Adipose tissue (tissue), 3 donors: Measurements from ENCODE around the gene TMEM235. TPM values are rescaled to one million over a fixed set of nuclear protein-coding genes. Genes with fewer than 3 reads are reported as not detected.
"Not testable (repeated sequence)": the region's sequence is repeated elsewhere in the genome, so short reads cannot be mapped to it uniquely, and the experiment has no call there.

Experiments used
- H3K27ac ChIP-seq: one replicate; pipeline ENCODE4 v1.5.1; 2013; ENCODE audit warnings: low read depth, low read length
- WGBS, 3 donors: extraction: QIAGEN DNeasy Blood & Tissue Kit; methylation state at CpG; one replicate each; pipeline ENCODE4 v1.1.7; 2013; 5-methylcytosine and 5-hydroxymethylcytosine counted together
- polyA plus RNA-seq, 3 donors: library from polyadenylated mRNA; stranded (reverse); fragments of 200-250 nt; gene quantifications; one replicate each; pipeline ENCODE4 v1.2.3, GENCODE V29; 2013
- donor health status: healthy with polysubstance abuse.
- donor health status: Bipolar disorder and iron deficiency.
- donor health status: healthy.

The TMEM235 gene
- polyA plus RNA-seq, 3 donors, result 0.06 TPM; not detected in 2

DNA sequence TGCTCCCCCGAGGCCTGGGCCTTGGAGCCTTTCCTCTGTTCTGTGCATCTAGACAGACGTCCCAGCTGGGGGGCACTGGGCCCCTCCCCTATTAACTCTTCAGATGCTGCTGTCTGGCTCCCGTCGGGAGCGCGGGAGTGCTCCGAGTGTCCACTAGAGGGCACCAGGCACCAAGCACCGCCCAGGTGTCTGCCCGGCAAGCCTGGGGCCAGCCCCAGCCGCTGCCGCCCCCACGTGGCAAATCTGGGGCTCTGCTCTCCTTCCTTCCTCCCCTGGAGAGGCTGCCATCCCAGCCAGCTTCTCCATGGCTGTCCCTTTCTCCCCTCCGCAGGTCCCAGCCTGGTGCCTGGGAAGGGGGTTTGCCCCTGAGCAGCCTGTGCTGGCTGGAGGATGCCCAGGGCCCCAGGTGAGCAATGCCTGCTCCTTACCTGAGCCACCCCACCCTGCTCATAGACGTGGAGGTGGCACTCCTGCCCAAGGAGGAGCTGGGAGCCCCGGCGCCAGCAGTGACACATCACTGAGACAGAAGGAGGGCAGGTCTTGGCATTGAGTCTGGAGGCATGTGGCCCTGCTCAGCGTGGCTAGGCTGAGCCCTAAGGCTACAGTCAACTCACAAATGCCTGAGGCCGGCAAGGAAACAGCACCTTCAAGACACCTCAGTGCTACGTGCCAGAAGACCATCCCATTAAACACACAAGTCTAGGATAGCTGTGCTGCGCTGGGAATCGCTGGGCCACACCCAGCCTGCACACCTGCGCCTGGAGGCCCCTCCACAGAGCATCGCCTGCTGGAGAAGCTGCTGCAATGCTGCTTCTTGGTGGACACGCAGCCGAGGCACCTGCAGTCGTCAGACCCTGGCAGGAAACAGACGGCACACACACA, 19.7 kb downstream of the TMEM235 start:
- 16 to 27% (median 24%) methylated on average over 27 of the region's 27 CpGs for WGBS, 3 donors
- H3K27ac ChIP-seq, result no peak overlapping the region

DNA sequence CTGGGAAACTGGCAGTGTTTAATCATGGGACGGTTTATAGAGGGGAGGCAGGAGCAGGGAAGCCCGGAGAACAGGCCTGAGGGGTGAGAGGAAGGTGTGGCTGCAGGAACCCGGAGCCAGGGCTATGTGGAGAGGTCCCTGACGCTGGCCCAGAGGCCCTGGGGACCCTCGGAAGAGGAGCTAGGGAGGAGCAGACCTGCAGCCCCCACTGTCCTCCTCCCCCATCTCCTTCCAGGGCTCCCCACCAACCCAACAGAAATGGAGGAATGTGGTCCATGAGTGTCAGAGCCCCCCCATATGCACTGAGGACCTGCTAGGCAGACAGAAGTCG, 20.3 kb downstream of the TMEM235 start:
- WGBS, 3 donors, result 48 to 62% (median 49%) methylated on average over 6 of the region's 6 CpGs
- no peak overlapping the region for H3K27ac ChIP-seq

DNA sequence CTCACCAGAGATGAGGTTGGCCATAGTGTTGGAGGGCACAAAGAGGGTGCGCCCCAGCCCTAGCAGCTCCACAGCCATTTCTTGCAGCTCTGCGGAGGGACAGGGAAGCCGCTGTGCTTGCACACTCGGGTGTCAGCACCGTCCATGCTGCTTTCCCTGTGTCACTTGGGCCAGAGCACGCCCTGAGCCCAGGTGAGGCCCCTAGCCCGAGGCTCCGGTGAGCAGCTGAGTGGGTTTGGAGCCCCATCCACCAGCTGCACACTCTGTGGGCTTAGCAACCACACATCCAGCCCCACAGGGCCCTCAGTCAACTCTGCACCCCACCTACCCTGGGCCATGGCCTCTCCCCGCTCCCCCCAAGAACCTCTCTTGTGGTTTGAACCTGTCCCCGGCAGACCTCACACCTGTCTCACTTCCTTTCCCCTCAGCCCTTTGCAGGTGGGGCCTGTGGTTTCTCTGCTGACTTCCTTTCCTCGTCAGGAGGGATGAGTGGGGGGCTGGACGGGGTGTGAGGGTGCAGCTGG, 20.7 kb downstream of the TMEM235 start:
- 67 to 69% (median 68%) methylated on average over 11 to 12 of the region's 12 CpGs for WGBS, 3 donors
- no peak overlapping the region for H3K27ac ChIP-seq

DNA sequence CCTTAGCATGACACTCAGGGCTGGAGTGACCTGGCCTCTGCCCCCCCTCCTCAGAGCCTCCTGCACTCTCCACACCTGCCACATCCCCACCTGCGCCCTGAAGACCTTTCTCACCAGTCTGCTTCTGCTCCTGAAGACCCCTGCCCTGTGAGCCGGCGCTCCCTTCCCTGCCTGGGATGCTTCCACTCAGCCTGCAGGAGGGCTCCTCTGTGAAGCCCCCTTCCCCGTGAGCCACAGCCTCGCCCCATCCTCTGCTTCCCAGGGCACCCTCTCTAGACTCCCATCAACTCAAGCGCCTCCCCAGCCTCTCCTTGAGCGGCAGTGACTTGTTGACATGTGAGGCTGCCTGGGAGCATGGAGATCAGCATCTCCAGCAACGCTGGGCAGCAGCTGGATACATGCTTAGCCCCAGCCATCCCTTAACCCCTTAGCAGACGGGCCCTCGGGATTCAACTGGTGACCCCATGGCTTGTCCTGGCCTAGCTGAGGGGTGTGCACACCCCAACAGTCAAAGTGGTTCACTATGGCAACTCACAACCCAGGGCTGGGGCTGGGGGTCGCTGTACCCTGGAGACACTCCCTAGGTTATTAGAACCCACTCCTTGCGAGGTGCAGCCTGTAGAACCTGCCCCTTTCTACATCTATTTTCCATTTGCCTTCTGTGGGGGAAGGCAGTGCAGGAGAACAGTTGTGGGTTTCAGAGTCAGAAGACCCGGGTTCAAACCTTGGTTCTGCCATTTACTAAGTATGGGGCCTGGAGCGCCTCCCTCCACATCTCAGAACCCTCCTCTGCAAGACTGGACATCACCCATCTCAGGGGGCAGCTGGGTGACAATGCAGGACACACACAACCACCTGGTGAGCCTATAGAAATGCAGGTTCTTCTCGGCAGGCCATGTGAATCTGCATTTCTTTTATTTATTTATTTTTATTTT, 21.5 kb downstream of the TMEM235 start:
- 71 to 84% (median 81%) methylated on average over 15 of the region's 15 CpGs for WGBS, 3 donors

DNA sequence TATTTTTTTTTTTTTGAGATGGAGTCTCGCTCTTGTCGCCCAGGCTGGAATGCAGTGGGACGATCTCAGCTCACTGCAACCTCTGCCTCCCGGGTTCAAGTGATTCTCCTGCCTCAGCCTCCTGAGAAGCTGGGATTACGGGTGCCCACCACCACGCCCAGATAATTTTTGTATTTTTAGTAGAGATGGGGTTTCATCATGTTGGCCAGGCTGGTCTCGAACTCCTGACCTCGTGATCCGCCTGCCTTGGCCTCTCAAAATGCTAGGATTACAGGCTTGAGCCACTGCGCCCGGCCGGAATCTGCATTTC, 22.2 kb downstream of the TMEM235 start:
- WGBS, 3 donors, result 82 to 87% (median 82%) methylated on average over 11 to 12 of the region's 12 CpGs
- not testable (repeated sequence) for H3K27ac ChIP-seq

More for the DNA sequence above, 21.5 kb downstream of the TMEM235 start:
- no peak overlapping the region for H3K27ac ChIP-seq

DNA sequence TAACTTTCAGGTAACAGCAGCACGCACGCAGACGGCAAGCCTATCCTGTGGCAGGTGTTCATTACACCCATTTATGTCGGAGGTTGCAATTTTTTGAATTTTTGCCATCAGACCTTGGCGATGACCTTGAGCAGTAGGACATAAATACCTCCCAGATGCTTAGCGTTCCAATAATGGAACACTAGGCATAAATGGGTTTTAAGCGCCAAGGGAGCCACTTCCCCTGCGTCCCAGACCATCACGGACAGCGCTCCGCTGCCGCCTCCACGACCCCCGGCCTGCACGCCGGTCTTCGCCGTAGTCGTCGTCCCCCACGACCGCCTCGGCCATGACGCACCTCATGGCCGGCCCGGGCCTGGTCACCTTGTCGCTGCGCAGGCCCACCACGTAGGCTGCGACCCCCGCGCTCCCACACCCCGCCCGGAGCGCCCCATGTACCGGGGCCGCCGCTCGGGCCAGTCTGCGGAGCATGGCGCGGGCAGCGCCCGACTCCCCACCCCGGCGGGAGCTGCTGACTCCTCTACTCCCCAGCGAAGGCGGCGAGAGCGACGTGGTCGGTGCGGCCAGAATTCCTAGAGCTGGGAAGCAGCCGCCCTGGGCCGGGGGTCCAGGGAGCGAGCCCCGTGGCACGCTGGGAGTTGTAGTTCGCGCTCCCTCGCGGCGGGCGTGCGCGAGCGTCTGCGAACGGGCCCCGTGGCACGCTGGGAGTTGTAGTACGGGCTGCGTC, 22.7 kb downstream of the TMEM235 start:
- WGBS, 3 donors, result 1 to 3% (median 1%) methylated on average over 67 to 73 of the region's 73 CpGs
- H3K27ac ChIP-seq, result no peak overlapping the region

DNA sequence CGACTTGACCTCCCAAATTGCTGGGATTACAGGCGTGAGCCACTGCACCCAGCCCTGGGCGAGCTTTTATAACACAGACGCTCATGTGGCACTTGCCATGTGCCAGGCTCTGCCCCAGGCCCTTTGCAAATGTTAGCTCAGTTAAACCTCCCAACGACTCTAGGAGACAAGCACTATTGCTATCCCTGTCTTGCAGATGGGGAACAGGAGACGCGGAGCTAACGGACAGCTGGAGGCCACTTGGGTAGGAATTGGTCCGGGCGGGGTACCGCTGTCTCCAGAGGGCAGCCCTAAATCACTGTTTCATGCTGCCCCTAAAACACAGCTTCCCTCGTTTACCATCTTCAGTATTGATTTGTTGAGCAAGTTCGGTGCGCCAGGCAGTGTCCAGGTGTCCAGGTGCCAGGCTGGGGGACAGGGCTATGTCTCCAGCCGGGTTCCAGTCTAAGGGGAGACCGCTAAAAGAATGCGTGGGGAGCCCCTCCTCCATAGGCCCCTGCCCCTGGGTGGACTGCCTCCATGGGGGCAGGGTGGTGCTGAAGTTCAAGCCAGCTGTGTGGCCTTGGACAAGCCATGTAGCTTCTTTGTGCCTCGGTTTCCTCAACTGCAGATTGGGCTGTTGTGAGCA, 23.7 kb downstream of the TMEM235 start:
- 74 to 90% (median 88%) methylated on average over 18 of the region's 18 CpGs for WGBS, 3 donors
- H3K27ac ChIP-seq, result no peak overlapping the region

DNA sequence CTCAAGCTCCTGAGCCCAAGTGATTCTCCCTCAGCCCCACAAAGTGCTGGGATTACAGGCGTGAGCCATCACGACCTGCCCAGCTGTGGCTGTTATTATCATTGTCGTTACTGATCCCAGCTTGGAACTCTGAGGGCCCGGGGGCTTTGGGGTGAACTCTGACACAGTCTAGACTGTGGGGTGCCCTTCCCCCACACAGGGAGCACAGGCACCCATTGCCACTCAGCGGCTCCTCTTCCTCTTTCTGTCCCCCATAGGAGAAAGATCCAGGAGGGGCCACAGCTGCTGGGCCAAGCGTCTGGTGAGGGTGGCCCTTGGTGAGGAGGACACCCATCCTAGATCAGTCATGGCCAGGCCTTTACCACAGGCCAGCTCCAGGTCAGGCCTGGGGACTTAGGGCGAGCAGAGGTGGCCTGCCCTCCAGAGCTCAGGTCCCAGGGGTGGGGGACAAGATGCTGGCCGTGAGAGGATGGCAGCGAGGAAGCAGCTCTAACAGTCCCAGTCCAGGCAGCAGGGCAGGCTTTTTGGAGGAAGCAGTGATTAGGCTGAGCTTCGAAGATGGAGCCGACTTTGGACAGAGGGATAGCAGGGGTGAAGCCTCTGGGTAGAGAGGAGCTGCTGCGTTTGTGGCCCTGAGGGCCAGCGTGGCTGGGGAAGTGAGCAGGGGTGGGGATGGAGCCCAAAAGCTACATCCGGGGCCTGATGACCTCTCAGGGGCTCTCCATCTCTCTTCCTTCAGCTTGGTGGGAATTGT, 24.7 kb downstream of the TMEM235 start:
- 64 to 71% (median 66%) methylated on average over 14 of the region's 14 CpGs for WGBS, 3 donors
- no peak overlapping the region for H3K27ac ChIP-seq

DNA sequence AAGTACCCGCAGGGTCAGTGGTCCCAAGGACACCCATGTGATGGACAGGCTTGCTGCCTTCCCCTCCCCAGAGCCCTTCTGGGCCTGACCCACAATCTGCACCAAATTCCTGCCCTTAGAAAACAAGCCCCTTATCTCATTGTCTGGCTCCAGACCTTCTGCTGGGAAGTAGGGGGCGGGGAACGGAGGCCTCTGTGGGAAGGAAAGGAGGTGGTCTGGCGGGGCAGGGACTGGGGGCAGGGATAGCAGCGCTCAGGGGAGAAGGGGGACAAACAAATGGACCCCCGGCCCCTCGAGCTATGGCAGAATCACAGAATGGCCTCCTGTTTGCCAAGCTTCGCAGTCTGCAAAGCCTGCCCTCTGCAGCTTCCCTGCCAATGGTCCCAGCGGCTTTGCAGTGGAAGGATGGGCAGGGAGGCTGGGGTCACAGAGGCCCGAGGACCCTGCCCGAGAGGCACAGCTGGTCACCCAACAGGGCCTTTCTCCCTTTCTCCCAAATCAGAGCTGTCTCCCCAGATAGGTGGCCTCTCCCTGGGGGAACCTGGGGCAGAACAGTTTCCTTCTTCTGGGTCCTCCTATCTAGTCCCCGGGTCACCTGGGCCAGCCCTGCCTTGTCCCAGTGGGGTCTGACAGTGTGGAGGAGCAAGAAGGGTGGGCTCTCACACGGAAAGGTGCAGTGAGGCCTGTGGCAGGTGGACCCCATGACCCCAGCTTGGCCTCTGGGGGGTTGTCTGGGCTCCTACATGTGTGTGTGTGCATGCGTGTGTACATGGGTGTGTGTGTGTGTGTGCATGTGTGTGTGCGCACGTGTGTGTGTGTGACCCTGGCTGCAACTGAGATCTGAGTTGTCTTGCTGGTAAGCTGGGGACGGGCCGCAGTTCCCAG, 25.5 kb downstream of the TMEM235 start:
- 56 to 68% (median 66%) methylated on average over 16 to 18 of the region's 18 CpGs for WGBS, 3 donors
- H3K27ac ChIP-seq, result no peak overlapping the region

DNA sequence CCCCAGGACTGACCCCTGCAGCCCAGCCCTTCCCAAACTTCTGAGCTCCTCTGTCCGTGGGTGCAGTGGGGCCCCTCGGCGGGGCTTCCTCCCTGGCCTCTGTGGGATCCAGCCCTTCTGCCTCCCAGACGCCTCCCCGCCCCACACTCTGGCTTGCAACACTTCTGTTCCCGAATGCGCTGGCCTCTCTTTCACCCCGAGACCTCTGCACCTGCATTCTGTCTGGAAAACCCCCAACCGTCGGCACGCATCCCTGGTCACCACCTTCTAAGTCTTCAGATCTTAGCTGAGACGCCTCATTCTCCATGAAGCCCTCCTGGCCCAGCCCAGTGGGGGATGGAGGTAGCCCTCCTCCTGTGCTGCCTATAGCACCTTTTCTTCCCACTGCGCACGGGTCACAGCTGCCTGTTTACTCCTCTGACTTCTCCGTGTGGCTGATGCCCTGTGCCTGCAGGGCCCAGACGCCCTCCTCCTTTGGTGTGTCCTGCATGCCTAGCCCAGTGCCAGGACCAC, 26.4 kb downstream of the TMEM235 start:
- peak overlapping the region; percentile 51 for H3K27ac ChIP-seq

DNA sequence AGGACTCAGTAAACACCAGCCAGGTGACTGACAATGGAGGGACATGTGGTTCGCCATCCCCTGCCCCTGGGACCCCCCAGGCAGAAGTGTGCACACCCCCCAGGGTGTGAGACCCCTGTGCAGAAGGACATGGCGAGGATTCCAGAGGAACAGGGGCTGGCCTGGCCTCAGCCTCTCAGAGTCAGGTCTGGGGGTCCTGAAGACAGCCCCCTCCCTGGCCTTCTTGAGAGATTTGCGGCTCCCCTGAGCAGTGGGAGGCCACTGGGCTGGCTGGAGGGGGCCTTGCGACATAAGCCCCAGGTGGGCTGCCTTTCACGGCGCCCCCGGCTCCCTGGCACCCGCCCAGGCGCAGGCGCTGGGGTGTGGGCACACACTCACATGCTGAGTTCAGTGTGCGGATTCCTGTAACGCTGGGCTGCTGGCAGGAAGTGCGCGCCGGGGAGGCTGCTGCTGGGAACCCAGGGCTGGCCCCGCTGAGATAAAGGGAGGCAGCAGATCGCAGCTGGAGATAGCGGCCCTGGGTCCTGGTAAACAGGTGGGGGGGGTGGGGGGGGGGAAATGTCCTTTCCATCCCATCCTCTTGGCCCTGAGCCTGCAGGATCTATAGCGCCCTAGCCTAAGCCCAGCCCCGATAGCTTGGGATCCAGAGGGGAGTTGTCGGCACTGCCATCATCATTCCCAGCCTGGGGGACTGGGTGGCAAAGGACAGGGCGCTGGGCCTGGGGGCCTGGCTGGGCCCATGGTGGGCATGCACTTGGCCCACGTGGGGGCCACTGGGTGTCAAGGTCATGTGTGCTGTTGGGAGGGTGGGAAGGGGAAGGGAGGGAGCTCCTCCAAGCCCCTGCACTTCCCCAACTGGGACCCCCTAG, 27.1 kb downstream of the TMEM235 start:
- WGBS, 3 donors, result 18 to 26% (median 18%) methylated on average over 23 of the region's 23 CpGs
- peak overlapping the region; percentile 51 for H3K27ac ChIP-seq

More for the DNA sequence above, 26.4 kb downstream of the TMEM235 start:
- WGBS, 3 donors, result 27 to 51% (median 34%) methylated on average over 16 of the region's 16 CpGs

DNA sequence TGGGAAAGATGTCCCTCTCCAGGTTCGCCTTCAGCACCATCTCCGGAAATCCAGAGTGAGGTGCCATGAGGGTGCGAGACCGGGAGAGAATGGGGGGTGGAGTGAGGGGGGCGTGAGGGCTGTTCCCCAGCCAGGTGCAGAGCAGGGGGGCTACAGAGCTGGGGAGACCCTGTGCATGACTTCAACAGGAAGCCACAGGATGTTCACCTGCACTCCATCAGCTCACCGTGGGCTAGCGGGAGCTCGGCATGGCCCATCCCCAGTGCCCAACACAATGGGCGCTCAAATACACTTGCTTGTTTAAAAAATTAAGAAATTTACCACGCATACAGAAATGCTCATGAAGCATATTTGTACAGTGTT, 27.7 kb downstream of the TMEM235 start:
- H3K27ac ChIP-seq, result no peak overlapping the region
- WGBS, 3 donors, result 68 to 75% (median 70%) methylated on average over 10 of the region's 10 CpGs

DNA sequence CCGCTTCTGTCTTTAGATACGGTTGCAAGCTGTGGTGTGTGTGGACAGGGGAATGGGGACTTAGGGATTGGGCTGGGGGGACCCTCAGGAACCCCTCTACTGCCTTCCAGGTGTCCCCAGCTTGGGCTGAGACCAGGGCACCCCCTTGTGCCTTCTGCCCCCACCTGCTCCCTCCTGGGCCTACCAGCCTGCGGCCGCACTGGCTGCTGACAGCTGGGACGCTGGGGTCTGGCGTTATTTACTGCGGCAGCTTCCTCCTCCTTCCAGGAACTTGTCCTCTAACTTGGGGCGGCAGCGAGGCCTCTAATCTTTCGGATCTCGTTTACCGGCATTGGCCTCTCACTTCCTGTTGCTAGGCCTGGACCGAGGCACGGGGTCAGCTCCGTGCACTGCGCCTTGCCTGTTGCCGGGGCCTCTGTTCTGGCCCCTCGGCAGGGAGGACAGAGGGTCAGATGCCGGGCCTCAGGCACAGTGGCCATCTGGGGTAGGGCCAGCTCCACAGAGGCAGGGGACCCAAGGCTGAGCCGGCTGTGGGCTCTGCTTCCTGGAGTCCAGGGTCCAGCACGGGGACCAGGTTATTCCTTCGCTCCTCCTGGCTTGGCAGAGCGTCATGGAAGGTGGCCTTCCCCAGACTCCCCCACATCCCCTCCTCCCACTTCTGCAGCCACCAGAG, 31.8 kb downstream of the TMEM235 start:
- no peak overlapping the region for H3K27ac ChIP-seq
- 38 to 71% (median 43%) methylated on average over 22 to 23 of the region's 23 CpGs for WGBS, 3 donors

DNA sequence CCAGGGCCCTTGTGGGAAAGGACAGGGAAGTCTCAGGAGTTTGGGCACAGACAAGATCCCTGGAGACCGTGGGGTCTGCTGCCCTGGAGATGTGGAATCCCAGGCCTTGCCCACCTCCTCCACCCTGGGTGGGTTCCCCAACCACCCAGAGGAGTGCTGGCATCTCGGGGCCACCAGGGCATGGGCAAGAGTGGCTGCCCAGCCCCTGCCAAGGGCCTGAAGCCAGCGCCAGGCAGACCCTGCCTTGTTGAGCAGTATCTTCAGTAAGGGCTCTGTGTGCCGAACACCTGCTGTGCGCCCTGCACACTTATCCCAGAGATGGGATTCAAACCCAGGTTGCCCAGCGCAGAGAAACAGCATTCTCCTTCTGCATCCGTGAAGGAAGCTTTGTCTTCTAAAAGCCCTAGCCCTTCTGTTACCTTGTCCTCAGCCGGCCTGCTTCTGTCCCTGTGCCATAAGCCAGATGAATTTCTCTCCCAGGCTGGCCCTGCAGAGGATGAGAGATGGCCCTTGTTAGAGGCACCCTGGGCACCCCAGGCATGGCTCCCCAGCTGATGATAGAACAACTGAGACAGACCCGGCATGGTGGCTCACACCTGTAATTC, 32.4 kb downstream of the TMEM235 start:
- H3K27ac ChIP-seq, result no peak overlapping the region
- 94 to 96% (median 96%) methylated on average over 9 of the region's 9 CpGs for WGBS, 3 donors

DNA sequence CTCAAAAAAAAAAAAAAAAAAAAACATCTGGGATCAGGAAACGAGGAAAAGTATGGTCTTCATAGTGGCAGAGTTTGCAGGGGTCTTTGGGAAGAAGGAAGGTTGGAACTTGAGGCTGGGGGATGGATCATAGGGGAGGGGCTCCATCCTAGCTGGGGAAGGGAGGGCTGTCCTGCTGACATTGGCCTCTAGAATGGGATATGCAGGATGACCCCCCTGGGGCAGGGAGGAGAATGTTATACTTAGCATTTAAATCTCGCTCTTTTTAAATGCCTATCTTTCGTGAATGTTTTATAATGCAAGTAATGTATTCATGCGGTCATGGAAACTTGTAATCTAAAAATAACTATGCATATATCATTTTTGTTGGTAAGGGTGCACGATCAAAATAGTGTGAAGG, 33.2 kb downstream of the TMEM235 start:
- WGBS, 3 donors, result 80 to 84% (median 80%) methylated on average over 5 of the region's 5 CpGs
- no peak overlapping the region for H3K27ac ChIP-seq
